ENCODE results near the gene NKX1-2.

Gene NKX1-2

DNA sequence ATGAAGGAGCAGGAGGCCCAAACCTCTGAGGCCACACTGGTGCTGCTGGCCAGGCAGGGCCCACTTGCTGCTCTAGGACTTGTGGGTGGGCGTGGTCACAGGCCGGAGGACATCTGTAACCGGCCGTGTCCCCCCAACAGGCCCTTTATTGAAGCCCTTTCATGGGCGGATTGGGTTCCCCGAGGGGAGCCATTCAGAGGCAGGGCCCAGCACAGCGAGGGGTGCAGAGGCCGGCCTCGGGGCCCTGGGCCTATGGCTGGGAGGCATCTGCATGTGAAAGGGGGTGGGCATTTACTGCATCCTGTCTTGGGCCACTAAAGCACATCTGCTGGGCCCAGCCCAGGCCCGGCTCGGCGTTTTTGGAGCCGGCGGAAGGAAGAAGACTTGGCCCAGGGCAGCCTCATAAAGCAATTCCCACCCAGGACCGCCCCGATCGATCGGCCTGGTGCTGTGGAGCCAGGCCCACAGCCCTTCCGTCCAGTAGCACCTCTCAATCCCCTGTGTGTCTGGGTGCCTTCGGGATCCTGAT is 20.2 kb upstream of the NKX1-2 start:
- no peak overlapping the region for H3K4me2 ChIP-seq (ENCODE audit: low read depth, low read length)
- H3K27ac ChIP-seq (ENCODE audit: low read length) = no peak overlapping the region
- no peaks in the 10 kb centered on the region for H3K79me2 ChIP-seq (ENCODE audit: low read length)
- H3F3A ChIP-seq (ENCODE audit: insufficient read depth, low read length) = no peaks in the 10 kb centered on the region
- H3K4me1 ChIP-seq (ENCODE audit: low read length) = 0 out of 2 replicates have a peak, but pooled peaks cover 6% of the 10 kb centered on the region
- TF ChIP-seq, protein P1, sequence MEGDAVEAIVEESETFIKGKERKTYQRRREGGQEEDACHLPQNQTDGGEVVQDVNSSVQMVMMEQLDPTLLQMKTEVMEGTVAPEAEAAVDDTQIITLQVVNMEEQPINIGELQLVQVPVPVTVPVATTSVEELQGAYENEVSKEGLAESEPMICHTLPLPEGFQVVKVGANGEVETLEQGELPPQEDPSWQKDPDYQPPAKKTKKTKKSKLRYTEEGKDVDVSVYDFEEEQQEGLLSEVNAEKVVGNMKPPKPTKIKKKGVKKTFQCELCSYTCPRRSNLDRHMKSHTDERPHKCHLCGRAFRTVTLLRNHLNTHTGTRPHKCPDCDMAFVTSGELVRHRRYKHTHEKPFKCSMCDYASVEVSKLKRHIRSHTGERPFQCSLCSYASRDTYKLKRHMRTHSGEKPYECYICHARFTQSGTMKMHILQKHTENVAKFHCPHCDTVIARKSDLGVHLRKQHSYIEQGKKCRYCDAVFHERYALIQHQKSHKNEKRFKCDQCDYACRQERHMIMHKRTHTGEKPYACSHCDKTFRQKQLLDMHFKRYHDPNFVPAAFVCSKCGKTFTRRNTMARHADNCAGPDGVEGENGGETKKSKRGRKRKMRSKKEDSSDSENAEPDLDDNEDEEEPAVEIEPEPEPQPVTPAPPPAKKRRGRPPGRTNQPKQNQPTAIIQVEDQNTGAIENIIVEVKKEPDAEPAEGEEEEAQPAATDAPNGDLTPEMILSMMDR (IDR thresholded peaks at IDR 0.05; ENCODE audit: low read length) = no peak
- TF ChIP-seq EZH2 (optimal IDR thresholded peaks at IDR 0.05; ENCODE audit: low read depth, low read length) = no peak
- no peak for TF ChIP-seq EZH2phosphoT487 (IDR thresholded peaks at IDR 0.05; ENCODE audit: low read length)
- H2AFZ ChIP-seq (ENCODE audit: low read length) = no peak overlapping the region
- no peaks in the 10 kb centered on the region for H4K20me1 ChIP-seq (ENCODE audit: insufficient read depth, low read length)
- DNase-seq = no peak
- no peak overlapping the region for H3K9ac ChIP-seq (ENCODE audit: low read length)
- H3K36me3 ChIP-seq (replicated peaks; ENCODE audit: insufficient read depth, low read length) = no peaks in the 10 kb centered on the region
- no peaks in the 10 kb centered on the region for H3K27me3 ChIP-seq (replicated peaks; ENCODE audit: insufficient read depth, low read length)
- H3K9me2 ChIP-seq (replicated peaks; ENCODE audit: insufficient read depth, low read length) = no peaks in the 10 kb centered on the region
- H3K4me3 ChIP-seq (ENCODE audit: low read length) = no peak overlapping the region
- H3K9me3 ChIP-seq (replicated peaks; ENCODE audit: insufficient read depth, low read length) = no peaks in the 10 kb centered on the region

DNA sequence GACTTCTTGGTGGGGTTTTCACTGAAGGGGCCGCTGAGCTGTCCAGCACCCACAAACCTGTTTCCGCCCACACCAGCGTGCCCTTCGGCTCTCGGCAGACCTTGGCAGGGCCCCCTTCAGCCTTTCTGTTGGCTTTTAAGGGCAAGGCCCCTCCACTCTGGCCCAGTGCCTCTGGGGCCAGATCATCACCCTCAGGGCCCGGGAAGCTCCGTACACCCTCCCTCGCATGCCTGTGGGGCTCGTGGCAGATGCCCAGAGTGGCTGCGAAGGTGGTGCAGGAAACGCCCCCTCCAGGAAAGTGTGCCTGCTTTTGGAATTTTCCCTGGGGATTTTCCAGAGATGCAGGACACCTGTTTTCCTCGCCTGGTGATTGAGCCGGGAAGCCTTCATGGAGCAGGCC is 18.8 kb upstream of the NKX1-2 start:
- Histone ChIP-seq H3K79me2 (ENCODE audit: low read length) (no peaks in the 10 kb centered on the region), H3F3A (ENCODE audit: insufficient read depth, low read length) (no peaks in the 10 kb centered on the region), H2AFZ (ENCODE audit: low read length) (no peak overlapping the region), H3K27me3 (replicated peaks; ENCODE audit: insufficient read depth, low read length) (no peaks in the 10 kb centered on the region), H3K27ac (ENCODE audit: low read length) (no peak overlapping the region), H3K9me2 (replicated peaks; ENCODE audit: insufficient read depth, low read length) (no peaks in the 10 kb centered on the region), H3K9ac (ENCODE audit: low read length) (no peak overlapping the region), H3K4me3 (ENCODE audit: low read length) (no peak overlapping the region), H4K20me1 (ENCODE audit: insufficient read depth, low read length) (no peaks in the 10 kb centered on the region), H3K4me2 (ENCODE audit: low read depth, low read length) (no peak overlapping the region), H3K36me3 (replicated peaks; ENCODE audit: insufficient read depth, low read length) (no peaks in the 10 kb centered on the region), H3K4me1 (ENCODE audit: low read length) (0 out of 2 replicates have a peak, but pooled peaks cover 7% of the 10 kb centered on the region), H3K9me3 (replicated peaks; ENCODE audit: insufficient read depth, low read length) (no peaks in the 10 kb centered on the region)
- TF ChIP-seq, protein P1 (IDR thresholded peaks at IDR 0.05; ENCODE audit: low read length) = no peak
- TF ChIP-seq EZH2 (optimal IDR thresholded peaks at IDR 0.05; ENCODE audit: low read depth, low read length) = no peak
- no peak for TF ChIP-seq EZH2phosphoT487 (IDR thresholded peaks at IDR 0.05; ENCODE audit: low read length)
- no peak for DNase-seq

DNA sequence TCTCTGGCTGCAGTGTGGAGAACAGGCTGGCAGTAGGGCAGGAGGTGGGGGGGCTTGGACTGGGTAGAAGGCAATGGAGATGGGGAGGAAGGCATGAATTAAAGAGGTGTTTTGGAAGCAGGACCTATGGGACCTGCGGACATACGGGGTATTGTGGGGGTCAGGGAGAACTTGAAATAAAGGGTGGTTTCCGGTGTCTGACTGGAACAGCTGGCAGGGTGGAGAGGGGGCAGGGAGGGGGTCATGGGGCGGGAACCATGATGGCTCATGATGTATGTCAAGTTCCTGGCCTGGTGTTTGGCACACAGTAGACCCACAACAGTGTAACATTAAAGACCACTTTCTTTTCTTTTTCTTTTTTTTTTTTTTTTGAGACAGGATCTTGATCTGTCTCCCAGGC is 17.3 kb upstream of the NKX1-2 start:
- TF ChIP-seq EZH2phosphoT487 (IDR thresholded peaks at IDR 0.05; ENCODE audit: low read length) (no peak), EZH2 (optimal IDR thresholded peaks at IDR 0.05; ENCODE audit: low read depth, low read length) (no peak)
- TF ChIP-seq, protein P1 (IDR thresholded peaks at IDR 0.05; ENCODE audit: low read length) = no peak
- Histone ChIP-seq H3K4me3 (ENCODE audit: low read length) (no peak overlapping the region), H3F3A (ENCODE audit: insufficient read depth, low read length) (no peaks in the 10 kb centered on the region), H3K9me2 (replicated peaks; ENCODE audit: insufficient read depth, low read length) (no peaks in the 10 kb centered on the region), H3K4me1 (ENCODE audit: low read length) (0 out of 2 replicates have a peak, but pooled peaks cover 7% of the 10 kb centered on the region), H2AFZ (ENCODE audit: low read length) (no peak overlapping the region), H3K27ac (ENCODE audit: low read length) (no peak overlapping the region), H3K4me2 (ENCODE audit: low read depth, low read length) (no peak overlapping the region), H3K27me3 (replicated peaks; ENCODE audit: insufficient read depth, low read length) (no peaks in the 10 kb centered on the region), H3K9ac (ENCODE audit: low read length) (no peak overlapping the region), H3K79me2 (ENCODE audit: low read length) (no peaks in the 10 kb centered on the region), H4K20me1 (ENCODE audit: insufficient read depth, low read length) (no peaks in the 10 kb centered on the region), H3K36me3 (replicated peaks; ENCODE audit: insufficient read depth, low read length) (no peaks in the 10 kb centered on the region), H3K9me3 (replicated peaks; ENCODE audit: insufficient read depth, low read length) (no peaks in the 10 kb centered on the region)
- no peak for DNase-seq
